GM18861 (cell line): ENCODE data around the gene SI.
"Not testable (repeated sequence)": the region's sequence is repeated elsewhere in the genome, so short reads cannot be mapped to it uniquely, and the experiment has no call there.

Experiments
- ATAC-seq: cut with Tn5 transposase; IDR thresholded peaks from one replicate; pipeline ENCODE4 v1.9.1; 2021; ENCODE audit not compliant: unreplicated experiment

SI gene

GRCh38 chr3:165078293-165078692, at the start of gene SI:
TSS of gene SI (minus strand) at chr3:165078496. CDS start at chr3:165076012, 2,484 bp downstream.
- ATAC-seq: no peak

- no peak for ATAC-seq
These were observed 47.5 kb upstream of the SI start for GRCh38 chr3:165125836-165126235.

DNA sequence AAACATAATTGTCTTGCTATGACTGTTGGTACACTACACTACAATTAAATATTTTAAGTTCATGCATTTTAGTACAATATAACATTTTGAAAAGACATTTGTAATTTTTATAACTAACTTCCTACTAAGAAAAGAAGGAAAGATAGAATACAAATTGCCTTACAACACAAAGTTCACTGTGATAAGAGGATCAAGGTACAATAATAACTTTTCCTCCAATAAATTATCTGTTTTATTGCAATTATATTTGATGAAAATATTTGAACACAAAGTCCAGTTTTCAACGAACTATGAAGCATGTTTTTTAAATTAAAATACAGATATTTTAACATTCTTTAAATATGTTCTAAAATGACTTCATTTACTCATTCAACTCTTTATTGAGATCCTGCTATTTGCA, 33.1 kb upstream of the SI start:
- ATAC-seq: no peak

DNA sequence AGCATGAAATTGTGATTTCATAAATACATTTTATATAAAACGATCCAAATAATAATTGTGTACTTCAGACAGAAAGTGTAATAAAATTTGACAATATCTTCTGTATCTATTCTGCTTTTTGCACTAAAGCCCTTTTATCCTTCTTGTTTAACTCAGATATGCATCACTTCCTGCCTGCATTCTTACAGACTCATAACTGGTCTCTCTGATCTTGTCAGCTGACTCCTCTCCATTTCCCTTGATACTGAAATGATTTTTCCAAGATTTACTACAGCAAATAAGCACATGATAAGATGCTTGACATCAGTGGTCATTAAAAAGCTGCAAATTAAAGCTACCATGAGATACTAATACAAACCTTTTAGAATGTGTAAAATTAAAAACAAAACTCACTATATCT, 25.3 kb upstream of the SI start:
- ATAC-seq: no peak

DNA sequence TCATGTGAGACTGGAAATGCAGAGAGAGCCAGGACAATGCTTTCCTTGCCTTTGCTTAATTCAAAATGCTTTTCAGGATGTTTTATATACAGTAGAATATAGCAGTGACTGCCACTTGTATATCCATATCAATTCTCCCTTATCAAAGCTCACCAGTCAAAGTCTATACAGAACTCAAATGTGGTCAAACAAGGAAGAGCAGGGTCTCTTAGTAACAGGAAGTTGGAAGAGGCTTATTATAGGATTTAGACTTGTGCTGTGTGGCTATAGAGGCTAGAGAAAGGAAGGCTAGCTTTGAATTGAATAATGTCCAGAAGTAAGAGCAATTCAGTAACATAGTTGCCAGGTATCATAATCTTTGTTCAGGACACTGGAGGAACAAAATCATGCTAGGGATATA, 4.4 kb upstream of the SI start:
- no peak for ATAC-seq

DNA sequence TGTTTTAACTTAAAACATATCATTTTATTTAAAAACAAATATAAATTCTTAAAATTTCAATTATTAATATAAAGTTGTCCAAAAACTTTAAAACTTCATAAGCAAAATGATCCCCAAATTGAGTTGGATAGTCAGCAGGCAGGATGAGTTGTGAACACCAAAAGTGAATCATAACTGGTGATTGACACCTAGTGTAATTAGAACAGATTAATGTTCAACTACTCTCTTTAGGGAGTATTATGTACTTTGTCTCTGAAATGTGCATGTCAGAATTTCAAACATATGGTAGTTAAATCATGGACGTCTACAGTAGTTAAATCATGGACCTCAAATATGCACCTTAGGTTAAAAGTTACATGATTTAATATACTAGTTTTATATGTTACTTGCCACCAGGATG, 2.9 kb upstream of the SI start:
- no peak for ATAC-seq

- no peak for ATAC-seq
These were observed 2.6 kb downstream of the SI start for GRCh38 chr3:165075695-165076094.

GRCh38 chr3:165070682-165071081, 7.6 kb downstream of the SI start:
- ATAC-seq: no peak

- ATAC-seq: no peak
These were observed 21.8 kb downstream of the SI start for GRCh38 chr3:165056510-165056909.

GRCh38 chr3:165040186-165040585, 38.1 kb downstream of the SI start:
- no peak for ATAC-seq

DNA sequence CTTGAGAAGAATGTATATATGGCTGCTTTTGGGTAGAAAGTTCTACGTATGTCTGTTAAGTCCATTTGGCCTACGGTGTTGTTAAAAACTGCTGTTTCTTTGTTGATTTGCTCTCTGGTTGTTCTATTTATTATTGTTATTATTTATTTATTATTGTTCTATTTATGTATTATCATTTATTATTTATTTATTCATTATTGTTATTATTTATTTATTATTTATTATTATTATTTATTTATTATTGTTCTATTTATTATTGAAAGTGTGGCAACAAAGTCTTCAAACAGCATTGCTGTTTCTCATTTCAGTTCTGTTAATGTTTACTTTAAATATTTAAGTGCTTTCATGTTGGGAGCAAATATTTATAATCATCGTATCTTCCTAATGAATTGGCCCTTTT, 66.7 kb downstream of the SI start:
- no peak for ATAC-seq

- ATAC-seq: no peak
These were observed 93.3 kb downstream of the SI start for GRCh38 chr3:164984947-164985346.

GRCh38 chr3:164962610-164963009, 115.7 kb downstream of the SI start:
- ATAC-seq: no peak

DNA sequence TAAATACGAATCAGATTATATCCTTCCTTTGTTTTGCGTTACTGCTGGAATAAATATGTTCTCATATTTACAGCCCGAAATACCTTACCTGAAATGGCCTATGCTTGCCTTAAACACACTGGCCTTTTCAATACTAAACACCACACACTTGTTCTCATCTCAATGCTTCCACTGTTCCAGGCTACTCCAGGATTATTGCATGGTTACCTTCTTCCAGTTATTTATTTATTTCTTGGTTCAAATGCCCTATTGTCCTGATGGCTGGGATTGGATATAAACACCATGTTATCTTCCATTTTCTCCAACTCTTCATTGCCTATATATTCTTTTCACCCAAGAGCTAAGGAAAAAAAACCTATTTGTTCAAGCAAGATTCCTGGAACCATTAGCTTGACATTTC, 125.3 kb downstream of the SI start:
- no peak for ATAC-seq

GRCh38 chr3:164951403-164951802, 126.9 kb downstream of the SI start:
- not testable (repeated sequence) for ATAC-seq

GRCh38 chr3:164940745-164941144, 137.6 kb downstream of the SI start:
- no peak for ATAC-seq

DNA sequence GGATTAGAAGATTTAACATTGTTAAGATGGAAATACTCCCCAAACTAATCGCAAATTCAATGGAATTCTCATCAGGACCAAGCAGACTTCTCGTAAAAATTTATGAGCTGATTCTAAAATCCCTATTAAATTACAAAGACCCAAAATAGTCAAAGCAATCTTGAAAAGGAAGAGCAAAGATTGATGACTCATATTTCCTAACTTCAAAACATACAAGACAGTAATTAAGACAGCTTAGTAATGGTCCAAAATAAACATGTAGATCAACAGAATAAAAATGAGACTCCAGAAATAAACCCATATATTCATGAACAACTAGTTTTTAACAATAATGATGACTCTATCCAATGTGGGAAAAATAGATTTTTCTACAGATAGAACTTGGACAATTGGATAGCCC, 148.7 kb downstream of the SI start:
- no peak for ATAC-seq
